GM18907 (cell line): ENCODE measurements around the gene TNFRSF21.

ENCODE experiments used
- ATAC-seq: cut with Tn5 transposase; IDR thresholded peaks from one replicate; pipeline ENCODE4 v1.9.1; 2021; ENCODE audit warnings: mild to moderate bottlenecking, moderate library complexity; ENCODE audit not compliant: unreplicated experiment

TNFRSF21 gene

GRCh38 chr6:47181681-47182080, 128.0 kb downstream of the TNFRSF21 start:
- no peak for ATAC-seq
